ENCODE results near the gene HCRTR1.
A peak's percentile ranks its signal among the peaks of the same experiment; 100 is the strongest.

Gene HCRTR1

GRCh38 chr1:31617218-31617915, at the start of gene HCRTR1:
Gene HCRTR1, plus strand, starts transcription at chr1:31617689. Its CDS starts 1,504 bp downstream, at chr1:31619193.
- peak; percentile 21 for DNase-seq

GRCh38 chr1:31567956-31568570, 49.4 kb upstream of the HCRTR1 start:
- DNase-seq, result no peak

- no peak for DNase-seq
Observed at GRCh38 chr1:31568895-31569595, 48.4 kb upstream of the HCRTR1 start.

- peak; percentile 2 for DNase-seq
Observed at GRCh38 chr1:31569596-31570173, 47.8 kb upstream of the HCRTR1 start.

- DNase-seq, result no peak
Observed at GRCh38 chr1:31570228-31570627, 47.3 kb upstream of the HCRTR1 start.

GRCh38 chr1:31570906-31571305, 46.6 kb upstream of the HCRTR1 start:
- no peak for DNase-seq

GRCh38 chr1:31571340-31572295, 45.9 kb upstream of the HCRTR1 start:
- DNase-seq, result peak; percentile 4

- DNase-seq, result peak; percentile 7
Observed at GRCh38 chr1:31572323-31573104, 45.0 kb upstream of the HCRTR1 start.

- peak; percentile 14 for DNase-seq
Observed at GRCh38 chr1:31573261-31573660, 44.2 kb upstream of the HCRTR1 start.

GRCh38 chr1:31574749-31575368, 42.6 kb upstream of the HCRTR1 start:
- peak; percentile 14 for DNase-seq

GRCh38 chr1:31575369-31576140, 41.9 kb upstream of the HCRTR1 start:
- DNase-seq, result peak; percentile 21

GRCh38 chr1:31576201-31576669, 41.3 kb upstream of the HCRTR1 start, which contains the start of gene TINAGL1:
Gene TINAGL1, plus strand, starts transcription at chr1:31576515. Its CDS starts 634 bp downstream, at chr1:31577149.
- no peak for DNase-seq

- peak; percentile 4 for DNase-seq
Observed at GRCh38 chr1:31576743-31577455, 40.6 kb upstream of the HCRTR1 start.

- DNase-seq, result no peak
Observed at GRCh38 chr1:31577515-31578192, 39.8 kb upstream of the HCRTR1 start.

GRCh38 chr1:31579374-31579773, 38.1 kb upstream of the HCRTR1 start:
- DNase-seq, result no peak

GRCh38 chr1:31580513-31580870, 37.0 kb upstream of the HCRTR1 start:
- no peak for DNase-seq

- no peak for DNase-seq
Observed at GRCh38 chr1:31580891-31581603, 36.4 kb upstream of the HCRTR1 start.

Measured in stimulated activated CD8-positive, alpha-beta memory T cell treated with anti-CD3 and anti-CD28 coated beads, Interleukin-4, amount 100 ng/mL, for 48 hours (primary cell).